ENCODE results near the gene HBP1. TPM values are rescaled to one million over a fixed set of nuclear protein-coding genes. Genes with fewer than 3 reads are reported as not detected.

Gene HBP1
- total and polyA plus RNA-seq, 11 donors = 21.4 to 98.4 (median 58.1) TPM

- Histone ChIP-seq H3K9me3 (no peaks in the 10 kb centered on the region), H3K36me3 (peaks cover 0 to 5% (median 0%) of the 10 kb centered on the region in 9 donors), H3K4me3 (peak overlapping the region; percentile 37 to 98 (median 67)), H3K4me1 (peaks cover 0 to 28% (median 16%) of the 10 kb centered on the region in 12 donors), H3K27ac (peak overlapping the region; percentile 87 to 99 (median 96)), H3K27me3 (no peaks in the 10 kb centered on the region)
- DNase-seq (no peak), ATAC-seq (no peak)
- TF ChIP-seq, protein P1, sequence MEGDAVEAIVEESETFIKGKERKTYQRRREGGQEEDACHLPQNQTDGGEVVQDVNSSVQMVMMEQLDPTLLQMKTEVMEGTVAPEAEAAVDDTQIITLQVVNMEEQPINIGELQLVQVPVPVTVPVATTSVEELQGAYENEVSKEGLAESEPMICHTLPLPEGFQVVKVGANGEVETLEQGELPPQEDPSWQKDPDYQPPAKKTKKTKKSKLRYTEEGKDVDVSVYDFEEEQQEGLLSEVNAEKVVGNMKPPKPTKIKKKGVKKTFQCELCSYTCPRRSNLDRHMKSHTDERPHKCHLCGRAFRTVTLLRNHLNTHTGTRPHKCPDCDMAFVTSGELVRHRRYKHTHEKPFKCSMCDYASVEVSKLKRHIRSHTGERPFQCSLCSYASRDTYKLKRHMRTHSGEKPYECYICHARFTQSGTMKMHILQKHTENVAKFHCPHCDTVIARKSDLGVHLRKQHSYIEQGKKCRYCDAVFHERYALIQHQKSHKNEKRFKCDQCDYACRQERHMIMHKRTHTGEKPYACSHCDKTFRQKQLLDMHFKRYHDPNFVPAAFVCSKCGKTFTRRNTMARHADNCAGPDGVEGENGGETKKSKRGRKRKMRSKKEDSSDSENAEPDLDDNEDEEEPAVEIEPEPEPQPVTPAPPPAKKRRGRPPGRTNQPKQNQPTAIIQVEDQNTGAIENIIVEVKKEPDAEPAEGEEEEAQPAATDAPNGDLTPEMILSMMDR (IDR thresholded peaks at IDR 0.05) = no peak
- no peak for TF ChIP-seq POLR2A (IDR thresholded peaks at IDR 0.05)
- intact Hi-C loops (cut with DNase I) = loop anchor here in 1 of 10 donors (5.0 kb wide), 1 partner anchor 880 kb away; no protein-coding TSS in a partner anchor
- WGBS, 4 donors = 30 to 36% (median 34%) methylated on average over 5 of the region's 5 CpGs
Measured at GRCh38 chr7:107166736-107167426, 1.9 kb upstream of the HBP1 start.

GRCh38 chr7:107167483-107168232 is 1.1 kb upstream of the HBP1 start:
- Histone ChIP-seq H3K27ac (peak overlapping the region; percentile 87 to 99 (median 96)), H3K4me1 (peaks cover 0 to 36% (median 22%) of the 10 kb centered on the region in 12 donors), H3K27me3 (no peaks in the 10 kb centered on the region), H3K9me3 (no peaks in the 10 kb centered on the region), H3K4me3 (peak overlapping the region; percentile 37 to 98 (median 67)), H3K36me3 (peaks cover 0 to 5% (median 0%) of the 10 kb centered on the region in 9 donors)
- ATAC-seq (peak in 3 of 4 donors; percentile 10 to 20 (median 13)), DNase-seq (peak in 1 of 5 donors; percentile 29)
- TF ChIP-seq POLR2A (IDR thresholded peaks at IDR 0.05) = no peak
- TF ChIP-seq, protein P1 (IDR thresholded peaks at IDR 0.05) = peak in 11 of 12 donors; percentile 13 to 57 (median 36)
- 0 to 1% (median 1%) methylated on average over 15 of the region's 15 CpGs for WGBS, 4 donors
- intact Hi-C loops (cut with DNase I) = loop anchor here in 1 of 10 donors (5.0 kb wide), 1 partner anchor 880 kb away; no protein-coding TSS in a partner anchor

- ATAC-seq (peak; percentile 70 to 84 (median 78)), DNase-seq (peak; percentile 96 to 98 (median 97))
- Histone ChIP-seq H3K36me3 (peaks cover 0 to 5% (median 0%) of the 10 kb centered on the region in 9 donors), H3K4me3 (peak overlapping the region; percentile 73 to 98 (median 78)), H3K9me3 (no peaks in the 10 kb centered on the region), H3K4me1 (peaks cover 10 to 53% (median 39%) of the 10 kb centered on the region in 12 donors), H3K27me3 (no peaks in the 10 kb centered on the region), H3K27ac (peak overlapping the region; percentile 85 to 99 (median 94))
- intact Hi-C loops (cut with DNase I) = loop anchor here in 1 of 10 donors (5.0 kb wide), 1 partner anchor 882 kb away; no protein-coding TSS in a partner anchor
- TF ChIP-seq POLR2A (IDR thresholded peaks at IDR 0.05) = peak in 1 of 2 donors; percentile 49
- TF ChIP-seq, protein P1 (IDR thresholded peaks at IDR 0.05) = peak in 4 of 12 donors; percentile 18 to 32 (median 30)
- 0 to 1% (median 1%) methylated on average over 42 to 73 of the region's 73 CpGs for WGBS, 4 donors
Measured at GRCh38 chr7:107169120-107170050, 582 bp downstream of the HBP1 start.

Measured in heart left ventricle (tissue), 16 donors.